HG02759 (cell line): ENCODE measurements around the gene ATF5.

Source experiments
- ATAC-seq: cut with Tn5 transposase; IDR thresholded peaks from one replicate; pipeline ENCODE4 v1.9.1; 2021; ENCODE audit warnings: mild to moderate bottlenecking, moderate library complexity; ENCODE audit not compliant: unreplicated experiment

The ATF5 gene

GRCh38 chr19:49894011-49894664, 34.9 kb upstream of the ATF5 start:
- ATAC-seq, result no peak

- no peak for ATAC-seq
Measured at GRCh38 chr19:49894879-49895565, 34.0 kb upstream of the ATF5 start.

GRCh38 chr19:49895566-49896297, 33.3 kb upstream of the ATF5 start:
- ATAC-seq, result no peak

- peak; percentile 66 for ATAC-seq
Measured at GRCh38 chr19:49896863-49897621, 32.0 kb upstream of the ATF5 start, which contains the start of gene IL4I1. Gene IL4I1, minus strand, starts transcription at chr19:49896887. Its CDS starts 727 bp downstream, at chr19:49896160.

DNA sequence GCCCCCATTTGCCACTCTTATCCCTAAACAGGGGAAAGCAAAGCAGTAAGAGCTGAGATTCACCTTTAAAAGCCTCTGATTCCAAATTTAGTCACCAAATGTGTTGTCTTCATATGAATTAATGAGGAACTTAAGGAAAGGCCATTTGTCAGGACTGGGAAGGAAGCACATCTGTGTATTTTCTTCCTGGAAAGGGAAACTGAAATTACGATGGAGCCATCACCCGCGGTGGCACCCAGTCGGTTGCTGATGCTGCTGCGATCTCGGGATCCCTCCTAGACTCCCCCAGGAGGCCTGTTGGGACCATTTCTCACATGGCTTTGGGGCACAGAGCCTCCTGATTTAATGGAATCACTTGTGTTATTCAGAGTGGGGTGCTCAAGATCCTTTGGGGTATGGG, 24.9 kb upstream of the ATF5 start:
- ATAC-seq, result no peak

- peak; percentile 47 for ATAC-seq
Measured at GRCh38 chr19:49906879-49907564, 22.0 kb upstream of the ATF5 start.

DNA sequence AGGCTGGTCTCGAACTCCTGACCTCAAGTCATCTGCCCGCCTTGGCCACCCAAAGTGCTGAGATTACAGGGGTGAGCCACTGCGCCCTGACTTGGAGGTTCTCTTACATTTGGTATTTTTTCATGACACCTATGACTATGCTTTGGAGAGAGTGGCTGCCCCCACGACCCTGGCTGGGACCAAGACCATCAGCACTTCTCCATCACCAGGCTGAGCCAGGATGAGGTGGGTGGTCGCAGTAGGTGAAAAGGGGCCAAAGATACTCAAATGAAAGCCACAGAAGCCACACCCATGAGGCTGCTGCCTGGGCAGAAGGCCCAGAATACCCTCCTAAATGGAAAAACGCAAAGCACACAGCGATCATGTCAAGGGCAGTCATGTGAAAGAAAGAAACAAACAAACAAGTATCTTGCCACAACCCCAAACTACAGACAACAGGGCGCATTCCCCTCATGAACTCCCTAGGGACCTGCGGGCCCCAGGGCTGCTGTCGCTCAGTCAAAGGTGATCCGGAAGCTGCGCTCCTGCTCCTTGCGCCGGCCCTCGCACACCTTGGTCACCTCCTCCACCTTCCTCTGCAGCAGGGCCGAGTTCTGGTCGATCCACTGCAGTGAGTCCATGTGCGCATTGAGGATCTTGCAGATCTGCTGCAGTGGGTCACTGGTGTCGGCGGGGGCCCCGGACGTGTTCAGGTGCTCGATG, 21.1 kb upstream of the ATF5 start:
- ATAC-seq, result peak; percentile 37

DNA sequence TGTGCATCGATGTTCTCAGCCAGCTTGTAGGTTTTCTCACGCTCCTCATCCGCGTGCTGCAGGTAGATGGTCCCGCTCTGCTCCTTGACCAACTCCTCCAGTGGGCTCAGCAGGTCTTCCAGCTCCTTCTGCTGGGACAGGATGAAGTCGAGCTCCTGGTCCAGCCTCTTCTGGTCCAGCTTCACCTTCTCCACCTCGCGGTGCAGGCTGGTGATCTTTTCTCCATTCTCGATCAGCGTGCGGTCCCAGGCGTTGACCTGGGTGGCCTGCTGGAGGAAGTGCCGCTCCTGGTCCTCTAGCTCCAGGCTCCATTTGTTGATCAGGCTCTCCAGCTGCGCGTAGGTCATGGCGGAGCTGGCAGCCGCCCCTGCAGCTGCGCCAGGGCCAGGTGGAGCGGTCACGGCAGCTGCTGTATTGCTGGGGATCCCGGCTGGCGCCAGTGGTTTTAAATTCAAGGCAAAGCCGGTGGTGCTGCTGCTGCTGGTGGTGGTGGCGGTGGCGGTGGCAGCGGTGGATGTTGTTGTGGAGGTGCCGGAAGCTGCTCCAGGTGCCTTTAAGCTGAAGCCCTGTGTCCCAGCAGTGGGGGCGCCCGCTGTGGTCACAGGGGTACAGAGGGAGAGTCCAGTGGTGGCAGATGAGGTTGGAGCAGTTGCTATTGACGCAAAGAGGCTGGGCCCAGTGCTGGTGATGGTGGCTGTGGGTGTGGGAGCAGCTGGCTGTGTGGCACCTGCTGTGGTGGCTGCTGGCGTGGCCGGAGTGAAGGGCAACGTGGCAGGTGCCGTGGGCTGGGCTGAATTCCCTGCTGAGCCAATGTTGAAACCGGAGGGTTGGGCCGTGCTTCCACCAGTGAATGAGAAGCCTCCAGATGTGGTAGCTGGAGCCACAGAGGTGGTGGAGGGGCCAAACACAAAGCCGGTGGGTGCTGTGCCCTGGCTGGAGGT, 20.3 kb upstream of the ATF5 start:
- no peak for ATAC-seq

GRCh38 chr19:49910179-49910578, 18.8 kb upstream of the ATF5 start:
- ATAC-seq, result no peak

DNA sequence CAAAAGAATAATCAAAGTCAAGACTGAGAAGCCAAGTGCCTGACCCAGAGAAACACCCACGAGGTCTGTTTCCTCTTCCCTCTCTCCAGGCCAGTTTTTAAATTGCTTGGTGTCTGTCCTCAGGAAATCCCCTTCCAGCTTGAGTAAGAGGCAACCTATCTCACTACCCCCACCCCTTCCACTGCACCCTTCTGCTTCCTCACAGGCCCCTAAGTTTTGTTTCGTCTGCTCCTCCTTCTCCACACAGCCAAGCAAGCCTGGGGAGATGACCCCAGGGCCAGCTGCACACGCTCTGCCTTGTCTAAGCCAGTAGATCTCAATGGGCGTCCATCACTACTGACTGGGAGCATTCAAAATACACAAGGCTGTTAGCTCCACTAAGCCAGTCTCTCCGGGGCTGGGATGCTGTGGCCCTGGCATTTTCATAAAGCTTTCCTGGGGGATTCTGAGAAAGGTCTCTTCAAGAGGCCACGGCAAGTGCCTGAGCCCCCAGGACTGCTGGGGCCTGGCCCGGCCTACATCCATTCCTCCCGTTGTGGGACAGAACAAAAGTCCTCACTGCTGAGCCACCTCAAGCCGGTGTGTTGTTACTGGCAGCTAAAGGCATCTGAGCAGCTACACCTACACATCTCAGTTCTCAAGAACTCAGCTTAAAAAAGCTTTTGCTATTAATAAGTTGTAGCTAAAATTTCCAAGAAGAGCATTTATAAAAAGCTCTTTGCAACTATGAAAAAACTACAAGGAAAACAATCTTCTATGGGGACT, 17.4 kb upstream of the ATF5 start:
- ATAC-seq, result peak; percentile 26

- no peak for ATAC-seq
Measured at GRCh38 chr19:49912965-49913685, 15.9 kb upstream of the ATF5 start.

- ATAC-seq, result no peak
Measured at GRCh38 chr19:49913720-49914119, 15.3 kb upstream of the ATF5 start.

- ATAC-seq, result no peak
Measured at GRCh38 chr19:49915271-49915670, 13.7 kb upstream of the ATF5 start.

- no peak for ATAC-seq
Measured at GRCh38 chr19:49916839-49917733, 11.9 kb upstream of the ATF5 start.

- ATAC-seq, result no peak
Measured at GRCh38 chr19:49918089-49918488, 10.9 kb upstream of the ATF5 start.

- no peak for ATAC-seq
Measured at GRCh38 chr19:49920624-49921363, 8.2 kb upstream of the ATF5 start.
